Limb (tissue), 2 donors: ENCODE results near the gene RASAL1.

Experiments used
- DNase-seq, 2 donors: peaks; one replicate each; pipeline ENCODE4 v3.0.0-alpha.2; 2016; ENCODE audit errors: extremely low spot score in 2 of 2

The RASAL1 gene

GRCh38 chr12:113058553-113058952 lies 77.0 kb downstream of the RASAL1 start:
- DNase-seq, result no peak

GRCh38 chr12:113057565-113058485 lies 77.7 kb downstream of the RASAL1 start:
- DNase-seq, result no peak

DNA sequence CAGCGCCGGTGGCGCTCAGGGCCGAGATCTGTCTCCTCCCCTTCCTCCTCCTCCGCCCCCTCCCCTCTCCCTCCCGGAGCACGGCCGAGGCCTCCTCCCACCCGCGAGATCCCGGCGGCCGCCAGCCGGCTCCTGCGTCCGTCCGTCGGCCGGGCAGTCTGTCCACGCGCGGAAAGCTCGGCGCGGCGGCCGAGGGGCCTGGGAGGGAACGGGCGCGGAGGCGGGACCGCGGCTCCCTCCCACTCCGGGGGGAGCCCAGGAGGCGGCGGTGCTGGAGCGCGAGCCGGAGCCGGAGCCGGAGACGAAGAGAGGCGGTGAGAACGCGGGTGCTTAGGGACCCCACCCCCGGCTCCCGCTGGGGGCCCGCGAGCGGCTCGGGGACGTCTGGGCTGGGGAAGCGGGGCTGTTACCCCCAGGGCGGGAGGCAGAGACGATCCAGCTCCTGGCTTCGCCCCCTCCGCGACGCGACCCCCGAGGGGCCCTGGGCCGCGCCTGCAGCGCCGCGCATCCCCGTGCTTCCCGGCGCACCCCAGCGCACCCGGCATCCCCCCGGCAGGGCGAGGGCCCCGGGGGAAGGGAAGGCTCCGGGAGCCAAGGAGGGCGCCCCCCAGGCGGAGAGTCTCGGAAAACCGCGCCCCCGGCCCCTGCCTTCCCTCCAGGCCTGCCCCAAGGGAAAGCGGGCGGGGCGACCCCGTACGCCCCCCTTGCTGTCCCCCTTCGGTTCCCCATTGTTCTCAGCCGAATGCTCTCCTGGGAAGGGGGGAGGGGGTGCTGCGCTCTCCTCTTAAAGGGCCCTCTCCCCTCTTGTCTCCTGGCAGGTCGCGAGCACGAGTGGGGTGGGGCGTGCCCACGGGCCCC lies 78.7 kb downstream of the RASAL1 start, which contains the start of gene DTX1:
Gene DTX1, plus strand, starts transcription at position 100 of the 858 bp plus-strand sequence. CDS start 1,463 bp downstream, outside the sequence.
- peak in 1 of 2 donors; percentile 66 for DNase-seq

GRCh38 chr12:113056381-113056630 lies 79.3 kb downstream of the RASAL1 start:
- no peak for DNase-seq

DNA sequence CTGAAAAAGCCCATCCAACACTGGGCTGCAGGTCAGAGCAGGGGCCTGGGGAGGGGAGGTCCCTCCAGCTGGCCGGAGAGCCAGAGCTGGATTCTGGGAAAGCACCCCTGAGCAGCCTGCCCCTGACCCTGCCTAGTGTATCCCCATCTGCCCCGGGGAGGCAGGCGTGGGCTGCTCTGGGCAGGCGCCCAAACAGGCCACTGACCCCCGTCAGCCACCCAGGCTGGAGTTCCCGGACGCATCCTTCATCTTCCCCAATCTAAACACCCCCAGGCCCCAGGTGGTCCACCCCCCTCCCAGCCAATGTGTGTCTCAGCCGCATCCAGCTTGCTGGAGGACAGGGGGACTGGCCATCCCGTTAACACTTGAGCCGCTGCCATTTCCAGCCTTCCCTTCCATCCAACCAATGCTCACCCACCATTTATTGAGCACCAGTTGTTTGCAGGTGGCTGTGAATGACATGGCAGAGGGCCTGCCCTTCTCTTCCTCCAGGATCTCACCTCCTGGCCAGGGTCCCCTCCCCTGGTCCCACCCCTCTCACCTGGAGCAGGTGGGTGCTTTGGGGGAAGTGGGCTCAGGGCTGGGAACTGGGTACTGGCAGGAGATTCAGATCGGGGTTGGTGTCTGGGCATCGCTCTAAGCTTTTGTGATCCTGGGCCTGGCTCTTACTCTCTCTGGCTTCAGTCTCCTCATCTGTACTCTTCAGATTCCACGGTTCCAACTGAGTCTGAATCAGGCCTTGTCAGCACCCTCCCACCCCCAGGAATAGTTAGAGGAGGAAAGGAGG lies 79.8 kb downstream of the RASAL1 start:
- no peak for DNase-seq

GRCh38 chr12:113054948-113055486 lies 80.5 kb downstream of the RASAL1 start:
- DNase-seq, result no peak

GRCh38 chr12:113052326-113052725 lies 83.2 kb downstream of the RASAL1 start:
- DNase-seq, result no peak

GRCh38 chr12:113051759-113052158 lies 83.8 kb downstream of the RASAL1 start:
- DNase-seq, result no peak

DNA sequence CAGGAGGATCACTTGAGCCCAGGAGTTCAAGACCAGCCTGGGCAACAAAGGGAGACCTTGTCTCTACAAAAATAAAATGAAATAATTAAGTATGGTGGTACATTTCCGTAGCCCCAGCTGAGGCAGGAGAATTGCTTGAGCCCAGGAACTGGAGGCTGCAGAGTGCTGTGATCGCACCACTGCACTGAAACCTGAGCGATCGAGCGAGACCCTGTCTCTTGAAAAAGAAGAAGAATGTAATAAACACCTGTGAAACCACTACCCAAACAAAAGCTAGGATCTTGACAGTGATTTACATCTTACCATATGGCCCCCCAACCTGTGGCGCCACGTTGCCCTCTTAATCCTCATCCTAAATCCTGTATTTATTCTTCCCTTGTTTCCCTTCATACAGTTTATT lies 84.8 kb downstream of the RASAL1 start:
- no peak for DNase-seq

DNA sequence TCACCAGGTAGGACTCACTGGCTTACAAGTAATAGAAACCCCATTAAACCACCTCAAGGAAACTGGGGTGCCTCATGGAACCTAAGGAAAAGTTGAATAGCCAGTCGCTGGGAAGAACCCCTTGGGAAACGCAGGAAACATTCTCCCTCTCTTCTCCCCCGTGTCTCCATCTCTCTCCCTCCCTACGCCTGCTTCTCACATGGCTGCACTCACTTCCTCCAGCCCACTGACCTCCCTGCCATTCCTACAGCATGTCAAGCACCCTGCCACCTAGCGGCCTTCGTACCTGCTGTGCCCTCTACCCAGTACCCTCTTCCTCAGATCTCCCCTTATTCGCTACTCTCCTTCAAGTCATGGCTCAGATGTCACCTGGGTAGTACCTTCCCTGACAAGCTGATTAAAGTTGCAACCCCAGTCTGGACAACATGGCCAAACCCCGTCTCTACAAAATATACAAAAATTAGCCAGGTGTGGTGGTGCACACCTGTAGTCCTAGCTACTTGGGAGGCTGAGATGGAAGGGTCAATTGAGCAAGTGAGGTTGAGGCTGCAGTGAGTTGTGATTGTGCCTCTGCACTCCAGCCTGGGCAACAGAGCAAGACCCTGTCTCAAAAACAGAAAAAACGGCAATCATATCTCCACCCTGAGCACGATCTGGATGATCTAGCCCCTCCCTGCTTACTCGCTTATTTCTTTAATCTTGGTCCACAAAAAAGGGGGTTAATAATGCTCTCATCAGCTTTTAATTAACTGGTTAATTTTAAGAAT lies 85.4 kb downstream of the RASAL1 start:
- no peak for DNase-seq
